Neuron (in vitro differentiated cells): ENCODE results near the gene PTTG1IP2.

Source experiments
- H2AFZ ChIP-seq: one replicate; pipeline ENCODE4 v1.6.1; 2013; ENCODE audit warnings: low read depth, mild to moderate bottlenecking, inconsistent platforms, low read length, moderate library complexity
- H3K27me3 ChIP-seq: one replicate; pipeline ENCODE4 v1.6.1; 2013; ENCODE audit warnings: low read length; ENCODE audit not compliant: insufficient read depth
- H3K36me3 ChIP-seq: one replicate; pipeline ENCODE4 v1.6.1; 2013; ENCODE audit warnings: low read length; ENCODE audit not compliant: insufficient read depth
- H3K4me1 ChIP-seq: one replicate; pipeline ENCODE4 v1.6.1; 2013; ENCODE audit warnings: low read length; ENCODE audit not compliant: insufficient read depth
- H3K4me3 ChIP-seq: 2 replicates; pipeline ENCODE4 v1.5.1; 2013; ENCODE audit warnings: mild to moderate bottlenecking, low read length, moderate library complexity
- H3K9me3 ChIP-seq: one replicate; pipeline ENCODE4 v1.6.1; 2013; ENCODE audit warnings: low read length

The PTTG1IP2 gene

GRCh38 chr7:90469554-90469953 lies at the start of gene PTTG1IP2:
Gene PTTG1IP2 (plus strand): TSS chr7:90469639. CDS start chr7:90469787, 148 bp downstream.
- H3K36me3 ChIP-seq, result no peaks in the 10 kb centered on the region
- H3K9me3 ChIP-seq, result peaks cover 3% of the 10 kb centered on the region
- H3K27me3 ChIP-seq, result no peaks in the 10 kb centered on the region
- H2AFZ ChIP-seq, result no peak within 1 kb of the TSS
- H3K4me3 ChIP-seq, result no peak within 1 kb of the TSS
- H3K4me1 ChIP-seq, result no peaks in the 10 kb centered on the region

GRCh38 chr7:90421651-90422050 lies 47.8 kb upstream of the PTTG1IP2 start:
- no peak overlapping the region for H3K4me3 ChIP-seq
- no peak overlapping the region for H2AFZ ChIP-seq
- H3K4me1 ChIP-seq, result no peaks in the 10 kb centered on the region
- H3K9me3 ChIP-seq, result no peaks in the 10 kb centered on the region
- no peaks in the 10 kb centered on the region for H3K36me3 ChIP-seq
- no peaks in the 10 kb centered on the region for H3K27me3 ChIP-seq

GRCh38 chr7:90424720-90425119 lies 44.7 kb upstream of the PTTG1IP2 start:
- Histone ChIP-seq H3K9me3 (no peaks in the 10 kb centered on the region), H3K4me1 (no peaks in the 10 kb centered on the region), H2AFZ (no peak overlapping the region), H3K4me3 (no peak overlapping the region), H3K36me3 (no peaks in the 10 kb centered on the region), H3K27me3 (no peaks in the 10 kb centered on the region)

- no peaks in the 10 kb centered on the region for H3K4me1 ChIP-seq
- H3K36me3 ChIP-seq, result no peaks in the 10 kb centered on the region
- no peaks in the 10 kb centered on the region for H3K27me3 ChIP-seq
- H2AFZ ChIP-seq, result no peak overlapping the region
- H3K9me3 ChIP-seq, result no peaks in the 10 kb centered on the region
- H3K4me3 ChIP-seq, result no peak overlapping the region
These were observed 44.1 kb upstream of the PTTG1IP2 start for GRCh38 chr7:90425376-90425775.

GRCh38 chr7:90430614-90431460 lies 38.6 kb upstream of the PTTG1IP2 start:
- Histone ChIP-seq H2AFZ (no peak overlapping the region), H3K4me3 (no peak overlapping the region), H3K9me3 (peaks cover 5% of the 10 kb centered on the region), H3K27me3 (no peaks in the 10 kb centered on the region), H3K36me3 (no peaks in the 10 kb centered on the region), H3K4me1 (no peaks in the 10 kb centered on the region)

- no peak overlapping the region for H3K4me3 ChIP-seq
- no peaks in the 10 kb centered on the region for H3K36me3 ChIP-seq
- no peak overlapping the region for H2AFZ ChIP-seq
- H3K27me3 ChIP-seq, result no peaks in the 10 kb centered on the region
- no peaks in the 10 kb centered on the region for H3K4me1 ChIP-seq
- H3K9me3 ChIP-seq, result peaks cover 5% of the 10 kb centered on the region
These were observed 36.7 kb upstream of the PTTG1IP2 start for GRCh38 chr7:90432752-90433151.

- no peaks in the 10 kb centered on the region for H3K27me3 ChIP-seq
- no peak overlapping the region for H3K4me3 ChIP-seq
- H3K36me3 ChIP-seq, result no peaks in the 10 kb centered on the region
- no peaks in the 10 kb centered on the region for H3K4me1 ChIP-seq
- H3K9me3 ChIP-seq, result peaks cover 5% of the 10 kb centered on the region
- H2AFZ ChIP-seq, result no peak overlapping the region
These were observed 36.2 kb upstream of the PTTG1IP2 start for GRCh38 chr7:90433221-90433620.

GRCh38 chr7:90445633-90446032 lies 23.8 kb upstream of the PTTG1IP2 start:
- Histone ChIP-seq H3K36me3 (no peaks in the 10 kb centered on the region), H3K27me3 (no peaks in the 10 kb centered on the region)

GRCh38 chr7:90446137-90446899 lies 23.1 kb upstream of the PTTG1IP2 start:
- Histone ChIP-seq H3K4me3 (no peak overlapping the region), H2AFZ (no peak overlapping the region), H3K36me3 (no peaks in the 10 kb centered on the region), H3K9me3 (no peaks in the 10 kb centered on the region), H3K27me3 (no peaks in the 10 kb centered on the region), H3K4me1 (no peaks in the 10 kb centered on the region)

More at GRCh38 chr7:90445633-90446032, 23.8 kb upstream of the PTTG1IP2 start:
- no peak overlapping the region for H2AFZ ChIP-seq
- no peaks in the 10 kb centered on the region for H3K9me3 ChIP-seq
- H3K4me1 ChIP-seq, result no peaks in the 10 kb centered on the region
- H3K4me3 ChIP-seq, result no peak overlapping the region

GRCh38 chr7:90453259-90453891 lies 16.1 kb upstream of the PTTG1IP2 start:
- Histone ChIP-seq H3K4me1 (no peaks in the 10 kb centered on the region), H2AFZ (no peak overlapping the region), H3K36me3 (no peaks in the 10 kb centered on the region), H3K4me3 (no peak overlapping the region), H3K9me3 (no peaks in the 10 kb centered on the region), H3K27me3 (no peaks in the 10 kb centered on the region)

GRCh38 chr7:90453931-90454330 lies 15.5 kb upstream of the PTTG1IP2 start:
- no peaks in the 10 kb centered on the region for H3K9me3 ChIP-seq

GRCh38 chr7:90455163-90456030 lies 14.0 kb upstream of the PTTG1IP2 start:
- H3K36me3 ChIP-seq, result no peaks in the 10 kb centered on the region
- no peaks in the 10 kb centered on the region for H3K27me3 ChIP-seq
- peak overlapping the region; percentile 59 for H2AFZ ChIP-seq
- H3K4me1 ChIP-seq, result no peaks in the 10 kb centered on the region
- peak overlapping the region; percentile 18 for H3K4me3 ChIP-seq
- H3K9me3 ChIP-seq, result no peaks in the 10 kb centered on the region

More at GRCh38 chr7:90453931-90454330, 15.5 kb upstream of the PTTG1IP2 start:
- H3K36me3 ChIP-seq, result no peaks in the 10 kb centered on the region
- H3K4me3 ChIP-seq, result no peak overlapping the region
- no peaks in the 10 kb centered on the region for H3K27me3 ChIP-seq
- H3K4me1 ChIP-seq, result no peaks in the 10 kb centered on the region
- H2AFZ ChIP-seq, result no peak overlapping the region
